Peyer's patch (tissue), 4 donors: Measurements from ENCODE around the gene TM2D3.

Source experiments
- POLR2A ChIP-seq, 2 donors: fragments of 450-650 bp; IDR thresholded peaks; one replicate each; pipeline ENCODE4 v1.5.1; 2017; ENCODE audit warnings: antibody characterized with exemption in 2 of 2, mild to moderate bottlenecking in 2 of 2, moderate library complexity in 2 of 2
- TF ChIP-seq, protein P1 (sequence below), 6 experiments: fragments of 450-650 bp in 4 of 6; fragments of 200-600 bp in 2 of 6; sonication (generic) in 1 of 6; IDR thresholded peaks; one replicate each; pipeline ENCODE4 v1.5.1; 2017 to 2019; ENCODE audit warnings: antibody characterized with exemption in 6 of 6, mild to moderate bottlenecking in 3 of 6, moderate library complexity in 1 of 6

DNA sequence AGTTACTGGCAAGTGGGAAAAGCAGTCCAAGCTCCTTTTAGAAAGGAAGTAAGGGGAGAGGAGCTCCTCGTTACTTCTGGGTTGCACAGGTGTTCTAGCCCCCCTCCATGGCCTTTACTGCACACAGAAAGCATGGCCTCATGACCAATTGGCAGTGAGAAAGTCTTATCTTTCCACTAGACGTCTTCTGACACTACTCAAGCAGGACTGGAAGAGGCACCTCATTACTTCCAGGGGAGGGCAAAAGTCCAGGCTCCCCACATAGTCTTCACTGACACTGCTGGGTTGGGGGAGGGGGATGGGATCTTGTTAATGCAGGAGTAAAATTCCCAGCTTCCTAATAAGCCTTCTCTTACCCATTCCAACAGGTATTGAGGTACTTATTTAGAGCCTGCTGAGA, 27.6 kb upstream of the TM2D3 start:
- TF ChIP-seq, protein P1, sequence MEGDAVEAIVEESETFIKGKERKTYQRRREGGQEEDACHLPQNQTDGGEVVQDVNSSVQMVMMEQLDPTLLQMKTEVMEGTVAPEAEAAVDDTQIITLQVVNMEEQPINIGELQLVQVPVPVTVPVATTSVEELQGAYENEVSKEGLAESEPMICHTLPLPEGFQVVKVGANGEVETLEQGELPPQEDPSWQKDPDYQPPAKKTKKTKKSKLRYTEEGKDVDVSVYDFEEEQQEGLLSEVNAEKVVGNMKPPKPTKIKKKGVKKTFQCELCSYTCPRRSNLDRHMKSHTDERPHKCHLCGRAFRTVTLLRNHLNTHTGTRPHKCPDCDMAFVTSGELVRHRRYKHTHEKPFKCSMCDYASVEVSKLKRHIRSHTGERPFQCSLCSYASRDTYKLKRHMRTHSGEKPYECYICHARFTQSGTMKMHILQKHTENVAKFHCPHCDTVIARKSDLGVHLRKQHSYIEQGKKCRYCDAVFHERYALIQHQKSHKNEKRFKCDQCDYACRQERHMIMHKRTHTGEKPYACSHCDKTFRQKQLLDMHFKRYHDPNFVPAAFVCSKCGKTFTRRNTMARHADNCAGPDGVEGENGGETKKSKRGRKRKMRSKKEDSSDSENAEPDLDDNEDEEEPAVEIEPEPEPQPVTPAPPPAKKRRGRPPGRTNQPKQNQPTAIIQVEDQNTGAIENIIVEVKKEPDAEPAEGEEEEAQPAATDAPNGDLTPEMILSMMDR (IDR thresholded peaks at IDR 0.05) = no peak
- TF ChIP-seq POLR2A (IDR thresholded peaks at IDR 0.05) = no peak
